SKM-1 treated with dmso at 0.1 percent for 144 hours (cell line): ENCODE data around the gene MCRIP1.

Source experiments
- DNase-seq: peaks from one replicate; lab custom pipeline; 2025; ENCODE audit not compliant: unreplicated experiment; lab: John Stamatoyannopoulos, UW

MCRIP1 gene

DNA sequence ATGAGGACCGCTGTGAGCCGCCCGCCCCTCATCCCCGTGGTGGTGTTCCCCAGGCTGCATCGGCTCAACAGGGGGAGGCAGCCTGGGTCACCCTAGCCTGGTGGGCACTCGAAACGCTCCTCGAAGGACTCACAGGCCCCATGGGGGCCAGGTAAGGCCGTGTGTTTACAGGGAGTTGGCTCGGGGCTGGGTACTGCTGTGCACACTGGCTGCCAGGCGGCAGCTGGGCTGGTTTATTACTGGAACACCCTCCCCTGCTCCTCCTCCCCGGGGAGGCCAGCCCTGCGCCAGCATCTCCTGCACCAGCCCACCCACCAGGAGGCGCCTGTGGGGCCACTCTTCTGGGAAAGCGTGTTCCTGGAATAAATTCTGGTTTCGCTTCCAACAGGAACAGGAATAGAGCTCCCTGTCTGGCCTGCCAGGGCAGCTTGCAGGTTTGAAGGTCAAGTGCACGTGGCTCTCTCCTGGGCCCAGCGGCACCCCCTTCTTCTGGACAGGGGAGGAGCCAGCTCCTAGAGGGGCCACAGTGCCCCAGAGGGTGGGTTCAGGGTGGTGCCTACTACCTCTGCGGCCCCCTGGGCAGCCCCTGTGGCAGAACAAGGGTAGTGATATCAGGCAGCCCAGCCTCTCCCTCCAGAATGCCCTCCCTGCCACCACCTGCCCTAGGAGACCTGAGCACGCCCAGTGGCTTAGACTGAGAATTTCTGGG lies 11.3 kb downstream of the MCRIP1 start:
- no peak for DNase-seq

GRCh38 chr17:81821147-81821546 lies 11.9 kb downstream of the MCRIP1 start:
- DNase-seq: no peak

- DNase-seq: no peak
Measured at GRCh38 chr17:81819708-81820107, 13.4 kb downstream of the MCRIP1 start.

DNA sequence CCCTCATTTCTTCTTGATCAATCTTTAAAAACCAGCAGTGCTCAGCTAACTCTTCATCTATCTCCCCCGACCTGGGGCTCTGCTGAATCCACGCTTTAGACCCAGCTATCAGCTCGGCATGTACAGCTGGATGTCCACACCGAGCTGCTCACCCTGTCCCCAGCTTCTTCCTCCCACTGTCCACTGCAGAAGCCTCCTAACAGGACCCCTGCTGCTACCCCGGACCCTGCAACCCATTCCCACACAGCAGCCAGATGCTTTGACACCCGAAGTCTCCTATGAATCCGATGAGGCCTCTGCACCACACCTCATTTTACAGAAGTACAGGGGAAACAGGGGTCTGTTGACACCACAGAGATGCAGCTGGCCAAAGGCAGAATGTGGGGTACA lies 15.3 kb downstream of the MCRIP1 start:
- no peak for DNase-seq

GRCh38 chr17:81815646-81815986 lies 17.5 kb downstream of the MCRIP1 start:
- no peak for DNase-seq

GRCh38 chr17:81814748-81815645 lies 18.1 kb downstream of the MCRIP1 start:
- DNase-seq: no peak

DNA sequence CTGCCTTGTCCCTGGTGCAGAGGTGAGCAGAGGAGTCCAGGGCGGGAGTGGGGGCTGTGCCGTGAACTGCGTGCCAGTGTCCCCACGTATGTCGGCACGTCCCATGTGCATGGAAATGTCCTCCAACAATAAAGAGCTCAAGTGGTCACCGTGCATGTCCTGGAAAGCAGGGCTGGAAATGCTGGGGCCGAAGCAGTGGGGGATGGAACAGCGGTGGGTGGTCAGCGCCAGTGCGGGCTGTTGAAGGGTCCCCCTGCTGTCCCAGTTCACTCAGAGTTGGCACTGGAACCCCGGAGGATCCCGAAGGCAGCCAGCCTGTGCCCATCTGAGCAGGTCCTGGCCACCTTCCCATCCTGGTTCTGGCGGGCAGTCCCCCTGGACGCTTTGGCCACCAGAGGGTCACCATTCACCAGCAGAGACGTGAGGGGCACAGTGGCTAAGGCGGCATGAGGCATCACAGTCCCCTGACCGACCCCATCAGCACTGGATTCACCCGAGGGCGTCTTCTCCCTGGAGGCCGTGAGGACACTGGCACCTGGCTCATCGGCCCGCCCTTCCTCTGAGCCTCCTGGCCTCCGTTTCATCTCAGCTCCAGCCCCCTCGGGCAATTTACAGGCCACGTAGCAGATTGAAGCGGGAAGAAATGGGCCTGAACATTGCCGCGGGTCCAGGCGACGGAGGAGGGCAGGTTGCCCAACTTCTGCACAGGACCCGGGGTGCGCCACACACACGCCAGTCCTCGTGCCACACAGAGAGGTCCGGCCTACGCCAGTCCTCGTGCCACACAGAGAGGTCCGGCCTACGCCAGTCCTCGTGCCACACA lies 19.0 kb downstream of the MCRIP1 start:
- DNase-seq: no peak

- DNase-seq: no peak
Measured at GRCh38 chr17:81813371-81813684, 19.8 kb downstream of the MCRIP1 start.

- DNase-seq: no peak
Measured at GRCh38 chr17:81812571-81813370, 20.3 kb downstream of the MCRIP1 start.

DNA sequence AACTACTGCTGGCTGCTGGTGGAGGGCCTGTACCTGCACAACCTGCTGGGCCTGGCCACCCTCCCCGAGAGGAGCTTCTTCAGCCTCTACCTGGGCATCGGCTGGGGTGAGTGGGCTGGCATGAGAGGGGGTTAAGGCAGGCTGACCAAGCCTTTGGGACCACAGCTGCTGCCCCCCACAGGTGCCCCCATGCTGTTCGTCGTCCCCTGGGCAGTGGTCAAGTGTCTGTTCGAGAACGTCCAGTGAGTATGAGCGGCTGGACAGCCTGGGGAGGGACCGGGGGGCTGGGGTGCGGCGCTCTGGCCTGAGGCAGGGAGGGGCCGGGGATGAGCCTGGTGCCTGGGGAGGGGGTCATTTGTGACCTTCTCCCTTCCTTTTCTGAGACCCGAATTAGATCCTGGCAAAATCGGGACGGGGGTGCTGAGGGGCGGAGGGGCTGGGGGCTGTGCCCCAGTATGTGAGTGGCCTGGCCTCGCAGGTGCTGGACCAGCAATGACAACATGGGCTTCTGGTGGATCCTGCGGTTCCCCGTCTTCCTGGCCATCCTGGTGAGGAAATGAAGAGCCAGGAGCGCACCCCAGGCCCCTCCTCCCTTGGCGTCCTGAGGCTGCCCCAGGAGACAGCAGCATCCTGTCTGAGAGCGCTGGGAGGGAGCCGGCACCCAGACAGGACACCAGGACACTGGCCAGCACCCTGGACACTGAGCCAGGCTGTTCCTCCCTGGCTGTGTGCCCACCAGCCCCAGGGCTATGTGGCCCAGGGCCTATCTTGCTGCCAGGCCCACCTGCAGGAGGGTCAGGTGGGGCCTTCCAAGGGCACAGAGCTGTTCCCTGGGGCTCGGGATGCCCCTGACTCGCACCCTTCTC lies 21.2 kb downstream of the MCRIP1 start:
- DNase-seq: no peak

GRCh38 chr17:81810892-81811704 lies 22.0 kb downstream of the MCRIP1 start:
- no peak for DNase-seq

GRCh38 chr17:81810476-81810875 lies 22.6 kb downstream of the MCRIP1 start:
- DNase-seq: no peak

DNA sequence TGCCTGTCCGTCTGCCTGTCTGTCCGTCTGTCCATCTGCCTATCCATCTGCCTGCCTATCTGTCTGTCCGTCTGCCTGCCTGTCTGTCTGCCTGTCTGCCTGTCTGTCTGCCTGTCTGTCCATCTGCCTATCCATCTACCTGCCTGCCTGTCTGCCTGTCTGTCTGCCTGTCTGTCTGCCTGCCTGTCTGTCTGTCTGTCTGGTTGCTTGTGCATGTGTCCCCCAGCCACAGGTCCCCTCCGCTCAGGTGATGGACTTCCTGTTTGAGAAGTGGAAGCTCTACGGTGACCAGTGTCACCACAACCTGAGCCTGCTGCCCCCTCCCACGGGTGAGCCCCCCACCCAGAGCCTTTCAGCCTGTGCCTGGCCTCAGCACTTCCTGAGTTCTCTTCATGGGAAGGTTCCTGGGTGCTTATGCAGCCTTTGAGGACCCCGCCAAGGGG lies 23.5 kb downstream of the MCRIP1 start:
- DNase-seq: no peak

DNA sequence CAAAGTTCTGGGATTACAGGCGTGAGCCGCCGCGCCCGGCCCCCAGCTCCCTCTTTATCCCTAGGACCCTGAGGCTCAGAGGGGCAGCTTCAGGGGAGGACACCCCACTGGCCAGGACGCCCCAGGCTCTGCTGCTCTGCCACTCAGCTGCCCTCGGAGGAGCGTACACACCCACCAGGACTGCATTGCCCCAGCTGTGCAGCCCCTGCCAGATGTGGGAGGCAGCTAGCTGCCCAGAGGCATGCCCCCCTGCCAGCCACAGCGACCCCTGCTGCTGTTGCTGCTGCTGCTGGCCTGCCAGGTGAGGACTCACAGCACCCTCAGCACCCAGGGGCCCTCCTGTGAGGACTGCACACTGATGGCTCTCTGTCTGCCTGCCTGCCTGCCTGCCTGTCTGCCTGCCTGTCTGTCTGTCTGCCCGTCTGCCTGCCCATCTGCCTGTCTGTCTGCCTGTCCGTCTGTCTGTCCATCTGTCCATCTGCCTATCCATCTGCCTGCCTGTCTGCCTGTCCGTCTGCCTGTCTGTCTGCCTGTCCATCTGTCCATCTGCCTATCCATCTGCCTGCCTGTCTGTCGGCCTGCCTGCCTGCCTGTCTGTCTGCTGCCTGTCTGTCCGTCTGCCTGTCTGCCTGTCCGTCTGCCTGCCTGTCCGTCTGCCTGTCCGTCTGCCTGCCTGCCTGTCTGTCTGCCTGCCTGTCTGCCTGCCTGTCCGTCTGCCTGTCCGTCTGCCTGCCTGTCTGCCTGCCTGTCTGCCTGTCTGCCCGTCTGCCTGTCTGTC lies 24.1 kb downstream of the MCRIP1 start:
- no peak for DNase-seq

- DNase-seq: no peak
Measured at GRCh38 chr17:81807839-81808238, 25.3 kb downstream of the MCRIP1 start.

- no peak for DNase-seq
Measured at GRCh38 chr17:81807210-81807719, 25.8 kb downstream of the MCRIP1 start.

GRCh38 chr17:81806461-81807209 lies 26.5 kb downstream of the MCRIP1 start:
- DNase-seq: no peak
